A172 (cell line): ENCODE measurements around the gene CARS2. TPM values are rescaled to one million over a fixed set of nuclear protein-coding genes. Genes with fewer than 3 reads are reported as not detected.
"Not testable (repeated sequence)": the region's sequence is repeated elsewhere in the genome, so short reads cannot be mapped to it uniquely, and the experiment has no call there.

ENCODE experiments used
- DNase-seq: peaks from one replicate; pipeline ENCODE4 v3.0.0-alpha.2; 2015; ENCODE audit warnings: low spot score
- total RNA-seq: library from RNA; depleted of rRNA; stranded (reverse); fragments of >200 nt; shearing (Covaris generic); gene quantifications from 2 replicates; pipeline ENCODE4 v1.2.3, GENCODE V29; 2014

Gene CARS2
- total RNA-seq, 1 experiment from 2014 or later: 73.1 TPM

DNA sequence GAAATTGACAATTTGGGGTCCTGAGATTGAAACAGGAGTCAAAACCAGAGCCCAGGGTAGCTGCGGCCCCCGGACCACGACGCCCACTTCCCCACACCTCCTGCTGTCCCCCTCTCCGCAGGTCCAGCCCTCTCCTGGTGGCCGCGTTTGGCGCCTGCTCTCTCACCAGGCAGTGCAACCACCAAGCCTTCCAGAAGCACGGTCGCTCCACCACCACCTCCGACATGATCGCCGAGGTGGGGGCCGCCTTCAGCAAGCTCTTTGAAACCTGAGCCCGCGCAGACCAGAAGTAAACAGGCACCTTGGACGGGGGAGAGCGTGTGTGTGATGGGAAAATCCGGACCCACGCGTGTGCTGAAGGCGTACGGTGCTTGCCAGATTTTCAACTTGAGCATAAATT is 67.7 kb downstream of the CARS2 start:
- no peak for DNase-seq

DNA sequence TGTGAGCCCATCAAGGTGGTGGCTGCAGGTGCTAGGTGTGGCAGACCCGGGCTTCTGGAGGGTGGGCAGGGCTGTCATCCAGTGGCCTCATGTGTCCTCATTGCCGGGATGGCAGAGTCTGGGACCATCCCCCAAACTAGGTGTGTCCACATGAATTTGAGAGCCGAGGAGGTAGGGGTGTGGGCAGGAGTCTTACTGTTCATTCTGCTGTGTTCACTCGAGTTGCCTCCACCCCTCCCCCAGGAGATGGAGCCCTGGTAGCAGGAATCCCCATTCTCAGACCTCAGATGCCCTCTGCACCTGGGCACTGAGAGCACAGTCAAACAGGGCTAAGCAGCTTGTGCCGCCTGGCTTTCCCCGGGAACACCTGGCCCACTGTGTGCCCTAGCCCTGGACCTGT is 68.2 kb downstream of the CARS2 start:
- no peak for DNase-seq

DNA sequence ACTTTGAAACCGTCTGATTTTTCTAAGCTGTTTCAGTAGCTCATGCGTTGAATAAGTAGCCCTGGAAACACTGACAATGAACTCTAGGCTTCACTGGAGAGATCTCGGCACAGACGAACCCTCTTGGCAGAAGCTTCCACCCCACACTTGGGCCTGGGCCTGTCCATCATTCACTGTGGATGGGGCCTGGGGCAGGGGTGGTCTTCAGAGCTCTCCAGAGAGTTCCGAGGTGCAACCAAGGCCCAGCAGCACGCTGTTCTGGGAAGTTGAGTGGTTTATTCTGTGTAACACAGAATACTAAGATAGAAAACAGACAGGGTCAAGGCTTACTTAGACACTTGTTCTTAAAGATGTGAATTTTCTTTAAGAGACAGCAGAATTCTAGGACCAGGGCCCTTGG is 68.6 kb downstream of the CARS2 start:
- DNase-seq: no peak

DNA sequence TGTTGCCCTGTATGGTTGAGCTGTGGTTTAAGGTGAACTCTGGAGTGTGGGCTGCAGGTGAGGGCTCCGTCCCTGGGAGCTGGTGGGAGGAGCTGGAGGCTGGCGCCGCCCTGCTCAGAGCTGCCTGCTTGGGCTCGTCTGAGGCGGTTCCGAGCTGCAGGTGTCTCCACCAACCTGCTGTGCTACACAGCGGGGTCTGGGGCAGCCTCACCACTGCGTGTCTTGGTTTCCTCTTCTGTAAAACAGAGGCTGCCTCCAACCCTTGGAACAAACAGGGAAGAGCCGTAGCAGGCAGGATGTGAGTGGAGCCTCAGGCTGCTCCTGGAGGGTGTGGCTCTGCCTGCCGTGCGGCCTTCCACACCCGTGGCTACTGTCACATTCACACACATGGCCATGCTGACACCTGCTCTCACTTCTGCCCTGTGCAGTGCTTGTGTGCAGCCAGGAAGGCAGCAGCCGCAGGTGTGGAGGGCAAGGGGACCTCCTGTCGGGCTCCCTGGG is 69.2 kb downstream of the CARS2 start:
- DNase-seq: no peak

DNA sequence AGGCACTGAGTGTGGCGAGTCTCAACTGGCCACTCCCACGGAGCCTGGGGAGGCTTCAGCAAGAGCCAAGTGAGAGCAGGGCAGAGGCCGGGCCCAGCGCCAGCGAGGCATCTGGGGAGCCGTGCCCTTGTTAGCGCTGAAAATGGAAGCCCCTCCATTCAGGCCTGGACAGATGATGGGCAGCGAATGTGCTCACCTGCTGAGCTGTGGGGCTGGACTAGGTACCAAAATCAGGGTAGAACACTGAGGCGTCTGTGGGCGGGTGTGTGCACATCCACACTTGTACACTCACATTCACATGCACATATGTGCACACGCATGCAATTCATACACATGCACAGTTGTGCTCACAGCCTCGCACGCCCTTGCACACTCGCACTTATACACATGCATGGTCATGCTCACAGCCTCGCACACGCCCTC is 69.9 kb downstream of the CARS2 start:
- DNase-seq: no peak

DNA sequence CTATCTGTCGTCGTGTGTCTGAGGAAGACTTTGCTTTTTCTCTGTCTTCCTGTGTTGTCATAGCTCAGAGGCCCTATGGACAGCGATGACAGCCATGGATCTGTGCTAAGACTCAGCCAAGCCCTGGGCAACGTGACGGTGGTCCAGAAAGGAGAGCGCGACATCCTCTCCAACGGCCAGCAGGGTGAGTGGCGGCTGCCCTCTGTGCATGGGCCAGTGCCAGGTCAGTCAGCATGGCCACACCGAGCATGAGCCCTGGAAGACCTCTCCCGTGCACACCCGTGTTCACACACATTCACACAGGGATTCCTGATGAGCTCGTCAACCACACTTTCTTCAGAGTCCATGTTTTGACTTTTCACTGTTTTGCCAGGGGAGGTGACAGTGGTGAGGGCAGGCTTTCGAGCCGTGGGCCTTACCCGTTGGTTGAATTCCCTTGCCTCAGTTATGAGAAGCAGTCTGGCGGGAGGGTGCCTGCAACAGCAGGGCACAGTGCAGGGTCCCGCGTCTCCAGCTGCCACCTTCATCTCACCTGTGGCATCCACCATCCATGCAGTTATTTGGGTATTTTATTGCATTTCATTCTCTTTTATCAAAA is 70.4 kb downstream of the CARS2 start:
- DNase-seq: no peak

DNA sequence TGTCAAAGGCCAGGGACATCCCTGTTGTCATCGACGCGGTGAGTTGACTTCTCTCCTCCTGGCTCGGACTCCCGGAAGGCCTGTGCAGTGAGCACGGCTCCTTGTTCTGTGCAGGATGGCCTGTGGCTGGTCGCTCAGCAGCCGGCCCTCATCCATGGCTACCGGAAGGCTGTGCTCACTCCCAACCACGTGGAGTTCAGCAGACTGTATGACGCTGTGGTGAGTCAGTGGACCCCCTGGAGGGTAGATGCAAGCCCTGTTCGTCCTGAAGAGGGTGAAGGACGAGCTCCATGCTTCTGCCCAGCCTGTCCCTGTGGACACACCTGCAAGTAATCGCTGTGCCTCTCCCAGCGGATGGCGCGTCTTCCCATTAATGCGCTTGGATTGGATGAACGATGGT is 71.4 kb downstream of the CARS2 start:
- peak; percentile 94 for DNase-seq

DNA sequence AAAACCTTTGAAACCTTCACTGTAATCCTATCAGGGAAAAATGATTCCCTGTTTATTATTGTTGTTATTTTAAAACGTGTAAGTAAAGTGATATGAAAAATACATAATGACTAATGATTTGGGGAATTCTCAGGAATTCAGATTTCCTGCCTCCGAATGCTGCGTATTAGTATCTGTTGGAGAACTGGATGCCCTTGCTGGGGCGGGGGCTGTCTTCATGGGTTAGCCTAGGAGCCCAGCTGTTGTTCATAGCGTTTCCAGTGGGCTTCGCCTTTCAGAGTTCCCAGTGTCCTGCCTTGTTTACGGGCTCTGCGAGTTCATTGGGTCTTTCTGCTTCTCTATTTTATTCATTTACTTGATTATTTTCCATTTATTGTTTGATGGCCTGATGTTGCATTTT is 72.1 kb downstream of the CARS2 start:
- no peak for DNase-seq

DNA sequence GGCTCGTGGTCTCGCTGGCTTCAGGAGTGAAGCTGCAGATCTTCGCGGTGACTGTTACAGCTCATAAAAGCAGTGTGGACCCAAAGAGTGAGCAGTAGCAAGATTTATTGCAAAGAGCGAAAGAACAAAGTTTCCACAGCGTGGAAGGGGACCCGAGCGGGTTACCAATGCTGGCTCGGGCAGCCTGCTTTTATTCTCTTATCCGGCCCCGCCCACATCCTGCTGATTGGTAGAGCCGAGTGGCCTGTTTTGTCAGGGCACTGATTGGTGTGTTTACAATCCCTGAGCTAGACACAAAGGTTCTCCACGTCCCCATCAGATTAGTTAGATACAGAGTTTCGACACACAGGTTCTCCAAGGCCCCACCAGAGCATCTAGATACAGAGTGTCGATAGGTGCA is 73.7 kb downstream of the CARS2 start:
- not testable (repeated sequence) for DNase-seq

DNA sequence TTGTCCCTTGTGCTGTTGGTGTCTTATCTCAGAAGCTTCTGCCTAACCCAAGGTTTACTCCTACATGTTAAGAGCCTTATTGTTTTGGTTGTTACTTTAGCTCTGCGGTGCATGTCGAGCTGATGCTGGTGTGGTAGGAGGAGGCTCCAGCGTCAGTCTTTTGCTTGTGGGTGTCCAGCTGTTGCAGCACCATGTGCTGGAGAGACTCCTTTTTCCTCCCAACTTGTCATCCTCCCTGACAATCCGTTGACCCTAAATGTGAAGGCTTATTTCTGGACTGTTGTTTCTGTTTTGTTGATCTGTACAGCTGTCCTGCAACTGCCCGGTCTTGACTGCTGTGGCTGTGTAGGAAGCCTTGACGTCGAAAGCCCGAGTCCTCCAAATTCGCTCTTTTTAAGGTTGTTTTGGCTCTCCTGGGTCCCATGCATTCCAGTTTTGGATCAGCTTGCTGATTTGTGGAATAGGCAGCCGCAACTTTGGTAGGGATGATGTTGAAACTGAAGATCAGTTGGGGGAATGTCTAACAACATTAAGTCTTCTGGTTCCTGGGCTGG is 75.3 kb downstream of the CARS2 start:
- DNase-seq: no peak

DNA sequence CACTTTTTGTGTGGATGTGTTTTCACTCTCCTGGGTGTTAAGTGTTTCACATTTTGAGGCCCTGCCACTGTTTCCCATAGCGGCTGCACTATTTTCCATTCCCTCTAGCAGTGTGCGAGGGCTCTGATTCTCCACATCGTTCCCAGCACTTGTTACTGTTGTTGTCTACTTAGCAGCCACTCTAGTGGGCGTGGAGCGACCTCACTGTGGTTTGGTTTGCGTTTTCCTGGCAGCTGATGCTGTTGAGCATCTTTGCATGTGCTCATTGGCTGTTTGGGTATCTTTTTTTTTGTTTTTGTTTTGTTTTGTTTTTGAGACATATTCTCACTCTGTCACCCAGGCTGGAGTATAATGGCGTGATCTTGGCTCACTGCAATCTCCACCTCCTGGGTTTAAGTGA is 76.2 kb downstream of the CARS2 start:
- DNase-seq: no peak

DNA sequence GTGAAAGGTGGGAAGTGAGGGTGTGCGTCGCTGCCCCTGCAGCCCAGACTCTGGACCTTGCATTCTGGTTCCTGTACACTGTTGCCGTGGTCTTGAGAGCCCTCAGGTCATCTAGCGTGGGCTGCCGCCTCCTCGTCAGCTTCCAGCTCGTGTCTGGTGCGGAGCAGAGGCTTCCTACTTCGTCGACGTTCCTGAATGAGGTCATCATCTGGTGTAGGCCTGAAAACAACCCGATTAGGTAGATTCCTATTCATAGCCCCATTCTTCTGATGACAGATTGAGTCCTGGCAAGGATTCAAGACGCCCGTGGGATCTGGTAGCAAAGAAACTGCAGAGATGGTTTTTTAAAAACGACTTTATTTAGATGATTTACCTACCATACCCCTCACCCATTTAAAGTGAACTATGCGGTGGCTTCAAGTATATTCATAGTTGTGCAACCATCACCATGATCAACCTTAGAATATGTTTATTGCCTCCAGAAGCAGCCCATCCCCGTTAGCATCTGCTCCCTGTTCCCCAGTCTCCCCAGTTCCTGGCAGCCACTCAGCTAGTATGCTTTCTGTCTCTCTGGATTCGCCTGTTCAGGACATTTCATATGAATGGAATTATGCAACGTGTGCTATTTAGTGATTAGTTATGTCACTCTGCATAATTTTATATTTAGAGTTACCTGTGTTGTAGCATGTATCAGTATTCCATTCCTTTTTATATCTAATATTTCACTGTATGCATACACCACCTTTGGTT is 76.8 kb downstream of the CARS2 start:
- DNase-seq: peak; percentile 21

DNA sequence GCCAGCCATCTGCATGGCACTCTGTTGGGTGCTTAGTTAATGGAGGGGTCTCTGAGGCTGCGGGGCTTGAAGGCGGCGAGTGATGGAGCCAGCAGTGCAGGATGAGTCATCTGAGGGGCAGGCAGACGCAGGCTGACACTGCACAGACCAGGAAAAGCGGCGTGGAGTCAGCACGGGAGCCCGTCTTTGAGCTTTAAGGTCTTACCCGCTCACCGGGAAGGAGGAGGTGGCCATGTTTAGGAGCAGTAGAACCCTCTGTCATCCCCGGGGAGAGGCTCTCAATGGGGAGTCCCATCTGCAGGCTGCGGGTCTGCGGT is 77.5 kb downstream of the CARS2 start:
- peak; percentile 66 for DNase-seq

DNA sequence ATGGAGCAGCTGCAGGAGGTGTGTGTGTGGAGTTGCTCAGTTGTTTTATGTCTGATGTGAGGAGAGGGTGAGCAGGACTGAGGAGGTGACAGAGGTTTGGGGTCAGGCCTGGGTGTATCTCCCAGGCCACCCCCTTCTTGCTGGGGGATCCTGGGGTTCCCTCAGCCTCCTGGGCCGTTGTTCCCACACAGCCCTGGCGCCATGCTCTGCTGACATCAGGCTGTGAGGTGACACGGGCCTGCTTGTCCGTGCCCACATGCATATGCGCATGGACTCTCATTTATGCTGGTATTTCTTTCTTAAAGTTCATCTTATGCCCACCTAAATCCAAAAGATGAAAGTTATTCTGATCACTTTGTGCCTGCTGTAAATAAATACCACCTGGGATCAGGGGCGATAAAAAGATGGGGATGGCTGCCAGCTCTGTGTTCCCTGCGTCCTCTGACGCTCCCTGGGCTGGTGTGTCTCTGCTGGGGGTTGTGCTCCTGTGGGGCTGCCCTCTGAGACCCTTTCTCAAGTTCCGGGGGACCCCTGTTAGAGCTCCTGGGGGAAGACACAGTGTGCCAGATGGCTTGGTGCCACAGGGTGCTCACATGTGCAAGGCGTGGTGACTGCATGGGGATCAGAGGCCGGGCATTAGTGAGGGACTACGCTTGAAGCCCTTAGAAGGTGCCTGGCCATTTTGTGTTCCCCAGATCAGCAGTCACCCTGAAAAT is 78.0 kb downstream of the CARS2 start:
- DNase-seq: no peak

DNA sequence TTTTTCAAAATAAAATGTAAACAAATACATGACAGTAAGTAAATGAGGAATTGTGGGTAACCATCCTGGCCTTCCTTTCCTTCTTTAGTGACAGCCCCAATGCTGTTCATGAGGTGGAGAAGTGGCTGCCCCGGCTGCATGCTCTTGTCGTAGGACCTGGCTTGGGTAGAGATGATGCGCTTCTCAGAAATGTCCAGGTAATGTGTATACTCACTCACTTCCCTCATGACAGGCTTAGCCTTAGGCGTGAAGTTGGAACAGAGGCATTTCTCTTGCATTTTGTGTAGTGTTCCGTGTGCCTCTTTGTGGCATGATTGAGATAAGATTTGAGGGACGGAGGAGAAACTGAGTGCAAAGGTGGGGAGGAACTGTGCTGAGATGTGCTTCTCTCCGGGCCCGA is 78.6 kb downstream of the CARS2 start:
- no peak for DNase-seq

DNA sequence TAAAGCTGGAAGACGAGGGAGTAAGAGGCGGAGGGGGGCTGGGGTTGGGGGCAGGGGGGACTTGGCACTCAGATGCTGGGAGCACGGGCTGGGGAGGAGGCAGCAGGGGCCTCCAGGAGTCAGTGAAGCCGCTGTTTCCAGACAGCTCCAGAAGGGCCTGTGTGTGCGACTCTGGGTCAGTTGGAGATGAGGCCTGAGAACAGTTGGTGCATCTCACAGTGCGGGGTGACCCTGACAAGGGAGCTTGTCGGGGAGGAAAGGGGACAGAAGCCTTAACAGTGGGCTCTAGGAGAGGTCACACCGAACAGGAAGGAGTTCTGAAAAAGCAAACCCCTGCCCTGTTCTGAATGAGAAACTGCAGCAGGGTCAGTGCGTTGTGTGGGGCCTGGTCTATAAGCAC is 79.4 kb downstream of the CARS2 start:
- no peak for DNase-seq

DNA sequence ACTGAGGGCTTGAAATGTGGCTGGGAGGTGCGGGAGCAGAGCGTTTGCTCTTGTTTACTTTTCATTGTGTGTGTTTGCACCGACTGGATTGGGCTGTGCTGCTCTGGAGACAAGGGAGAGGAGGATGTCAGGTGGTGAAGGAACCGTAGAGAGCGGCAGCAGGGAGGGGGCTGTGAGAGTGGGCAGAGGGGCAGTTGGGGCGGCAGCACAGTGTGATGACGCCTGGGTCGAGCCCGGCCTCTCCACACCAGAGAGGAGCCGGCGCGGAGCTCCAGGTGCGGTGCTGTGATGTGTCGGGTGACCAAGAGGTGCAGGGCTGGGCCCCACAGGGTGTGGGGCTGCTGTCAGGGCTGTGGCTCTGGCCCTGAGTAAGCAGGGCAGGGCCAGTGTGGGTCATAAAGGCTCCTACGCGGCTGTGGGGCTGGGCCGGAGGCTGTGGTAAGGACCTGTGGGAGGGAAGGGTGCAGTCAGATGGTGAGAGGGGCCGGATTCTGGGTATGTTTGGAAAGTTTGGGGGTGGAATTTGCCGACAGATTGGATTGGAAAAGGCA is 80.1 kb downstream of the CARS2 start:
- no peak for DNase-seq

DNA sequence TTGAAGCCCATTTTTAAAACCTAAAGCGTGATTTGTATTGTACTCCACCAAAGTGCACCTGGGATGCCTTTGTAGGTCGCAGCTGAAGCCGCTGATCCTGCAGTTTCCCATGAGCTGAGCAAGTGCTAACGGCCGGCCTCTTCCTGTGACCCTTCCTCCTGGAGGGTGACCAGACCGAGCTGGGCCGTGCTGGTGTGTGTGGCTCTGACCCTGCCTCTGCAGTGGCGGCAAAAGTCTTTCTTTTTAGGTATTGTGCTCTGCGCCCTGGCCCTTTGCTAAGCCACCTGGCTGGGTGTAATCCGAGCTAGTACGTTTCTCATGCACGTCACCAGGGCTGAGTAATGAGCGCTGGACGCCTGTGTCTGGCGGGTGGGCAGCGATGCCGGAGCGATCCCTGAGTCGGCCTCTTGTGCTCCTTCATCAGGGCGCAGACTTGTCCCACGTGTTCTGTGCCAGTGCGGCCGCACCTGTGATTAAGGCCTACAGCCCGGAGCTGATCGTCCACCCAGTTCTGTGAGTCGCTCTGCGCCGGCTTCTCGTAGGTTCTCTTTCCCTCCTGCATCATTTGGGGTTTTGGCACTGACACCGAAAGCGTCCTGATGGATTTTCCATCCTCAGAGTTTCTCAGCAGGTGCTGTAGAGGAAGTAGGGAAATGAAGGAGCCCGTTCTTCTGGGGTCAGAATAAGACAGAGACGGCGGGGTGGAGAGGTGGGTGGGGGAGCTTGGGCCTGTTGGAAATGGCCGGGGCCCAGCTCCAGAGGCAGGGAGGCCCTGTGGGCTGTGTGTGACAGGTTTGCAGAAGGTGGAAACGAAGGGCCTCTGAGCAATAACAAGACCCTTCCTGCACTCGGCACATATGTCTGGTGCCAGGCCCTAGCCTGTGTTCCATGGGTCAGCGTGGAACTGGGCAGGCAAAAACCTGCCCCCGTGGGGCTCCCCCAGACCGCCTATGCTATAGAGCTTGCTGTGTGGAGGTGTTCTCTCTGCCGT is 80.9 kb downstream of the CARS2 start:
- no peak for DNase-seq

DNA sequence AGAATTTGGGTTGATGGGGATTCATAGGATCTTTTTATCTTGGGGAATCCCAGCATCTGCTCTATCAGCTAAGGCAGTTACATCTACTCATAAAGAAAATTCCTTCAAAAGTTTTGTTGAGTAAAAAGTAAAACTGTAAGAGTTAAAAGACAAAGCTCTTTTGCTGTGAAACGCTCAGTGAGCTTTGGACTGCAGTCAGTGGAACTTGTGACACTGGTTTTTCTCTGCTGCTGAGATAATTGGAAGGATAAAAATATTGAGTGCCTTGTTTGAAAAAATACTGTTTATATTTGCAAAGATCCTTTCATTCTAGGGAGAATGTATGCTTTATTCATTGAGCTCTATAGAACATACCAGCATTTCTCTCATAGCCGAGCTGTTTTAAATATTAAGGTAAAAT is 85.3 kb downstream of the CARS2 start:
- DNase-seq: no peak

DNA sequence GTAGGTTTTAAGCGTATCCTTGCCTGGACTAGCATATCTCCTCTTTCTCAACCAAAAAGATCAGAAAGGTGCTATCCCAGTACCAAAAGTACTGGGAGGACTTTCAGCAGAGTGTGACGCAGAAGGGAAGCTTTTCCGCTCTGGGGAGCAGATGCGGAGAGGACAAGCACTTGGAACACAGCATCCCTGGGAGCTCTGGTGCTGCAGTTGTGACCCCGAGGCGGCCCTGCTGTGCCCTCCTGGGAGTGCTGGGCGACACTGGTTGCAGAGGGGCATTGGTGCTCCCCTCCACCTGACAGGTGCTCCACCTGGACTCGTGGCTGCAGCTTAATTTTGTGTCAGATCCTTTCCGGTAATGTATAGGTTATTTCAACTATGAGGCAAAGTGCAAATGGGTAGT is 87.1 kb downstream of the CARS2 start:
- no peak for DNase-seq

DNA sequence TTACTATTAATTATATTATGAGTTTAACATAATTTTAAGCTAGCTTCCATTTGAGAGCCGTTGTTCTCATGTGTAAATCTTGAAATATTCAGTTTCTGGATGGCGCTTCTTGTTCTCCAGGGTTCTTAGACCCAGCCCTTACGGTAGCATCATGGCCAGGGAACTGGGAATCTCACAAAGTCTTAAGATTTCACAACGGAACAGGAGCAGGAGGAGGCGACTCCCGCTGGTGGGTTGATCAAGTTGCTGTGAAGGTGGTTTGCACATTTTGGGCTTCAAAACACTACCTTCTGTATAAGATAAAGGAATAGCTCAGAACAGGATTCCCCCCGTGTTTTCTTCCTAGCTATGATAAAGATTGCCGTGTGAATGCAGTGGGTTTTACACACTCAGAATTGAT is 87.7 kb downstream of the CARS2 start:
- DNase-seq: no peak
